Measurements from ENCODE around the gene ZNF18.
"Not testable (repeated sequence)": the region's sequence is repeated elsewhere in the genome, so short reads cannot be mapped to it uniquely, and the experiment has no call there.

The ZNF18 gene

DNA sequence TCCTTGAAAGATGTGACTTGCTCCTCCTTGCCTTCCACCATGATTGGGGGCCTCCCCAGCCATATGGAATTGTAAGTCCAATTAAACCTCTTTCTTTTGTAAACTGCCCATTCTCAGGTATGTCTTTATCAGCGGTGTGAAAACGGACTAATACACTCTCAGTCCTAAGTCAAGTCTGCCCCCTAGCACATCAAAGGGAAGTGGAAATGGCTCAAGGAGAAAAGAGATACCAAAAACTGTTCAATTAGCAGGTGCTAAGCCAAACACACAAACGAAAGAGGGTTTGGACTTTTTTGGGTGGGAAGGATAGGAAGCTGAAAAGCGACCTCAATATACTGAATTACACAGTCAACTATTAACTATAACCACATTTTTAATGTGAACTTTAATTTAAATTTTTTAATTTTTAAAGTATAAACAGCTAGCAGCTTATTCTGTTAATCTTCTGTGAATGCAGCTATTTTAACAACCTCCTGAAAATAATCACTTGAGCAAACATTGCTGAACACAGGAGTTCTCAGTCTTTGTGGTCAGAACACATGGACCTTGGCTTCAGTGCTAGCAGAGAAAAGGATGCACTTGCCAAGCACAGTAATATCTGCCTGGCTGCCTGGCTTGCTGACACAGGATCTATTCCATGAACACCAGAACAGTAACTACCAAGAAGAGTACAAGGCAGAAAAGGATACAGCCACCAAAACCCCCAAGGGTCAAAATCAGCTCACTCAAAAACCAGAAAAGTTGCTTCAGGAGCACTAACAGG, 10.9 kb downstream of the ZNF18 start:
- TF ChIP-seq CTCF (conservative IDR thresholded peaks at IDR 0.05) = no peak
- peak overlapping the region; percentile 79 for H3K27ac ChIP-seq

GRCh38 chr17:11981862-11982261, 15.4 kb downstream of the ZNF18 start:
- no peak for TF ChIP-seq CTCF (conservative IDR thresholded peaks at IDR 0.05)

DNA sequence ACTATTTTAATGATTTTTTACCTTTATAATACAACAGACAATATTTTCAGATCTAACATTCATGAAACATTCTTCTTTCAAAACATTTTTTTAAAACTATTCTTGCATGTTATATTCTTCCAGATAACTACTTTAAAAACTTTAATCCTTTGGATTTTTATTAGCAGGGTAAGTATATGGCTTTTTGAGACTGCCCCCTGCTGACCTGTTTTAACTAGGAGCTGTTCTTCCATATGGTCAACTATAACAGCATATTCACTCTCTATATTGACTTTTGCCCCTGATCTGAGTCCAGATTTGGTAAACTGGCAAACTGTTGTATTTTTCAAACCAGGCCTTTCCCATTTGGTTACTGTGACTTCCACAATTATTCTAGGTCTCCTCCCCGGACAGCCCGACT, 16.5 kb downstream of the ZNF18 start:
- TF ChIP-seq CTCF (conservative IDR thresholded peaks at IDR 0.05) = 0 out of 2 replicates have a peak, but pooled peaks have one; percentile 36
- H3K27ac ChIP-seq = no peak overlapping the region

More at GRCh38 chr17:11981862-11982261, 15.4 kb downstream of the ZNF18 start:
- no peak overlapping the region for H3K27ac ChIP-seq

DNA sequence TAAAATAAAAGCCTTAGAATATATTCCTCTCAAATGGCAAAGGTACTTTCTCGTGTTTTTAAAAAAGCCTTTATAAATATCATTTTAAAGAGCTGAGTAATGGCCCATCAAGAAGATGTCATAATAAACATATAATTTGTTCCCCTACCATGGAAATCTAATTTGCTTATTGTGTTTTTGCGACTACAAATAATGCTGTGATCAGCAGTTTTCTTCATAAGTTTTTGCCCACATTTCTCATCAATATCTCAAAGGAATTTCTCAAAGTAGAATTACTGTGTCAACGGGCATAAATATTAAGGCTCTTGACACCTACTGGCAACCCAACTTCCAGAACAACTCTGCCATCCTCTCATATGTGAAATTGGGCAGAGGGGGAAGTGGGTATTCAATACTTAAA, 17.5 kb downstream of the ZNF18 start:
- no peak for TF ChIP-seq CTCF (conservative IDR thresholded peaks at IDR 0.05)

GRCh38 chr17:11972741-11973140, 24.5 kb downstream of the ZNF18 start:
- not testable (repeated sequence) for H3K27ac ChIP-seq

More for the DNA sequence above, 17.5 kb downstream of the ZNF18 start:
- H3K27ac ChIP-seq = no peak overlapping the region

- no peak for TF ChIP-seq CTCF (conservative IDR thresholded peaks at IDR 0.05)
Observed at GRCh38 chr17:11969565-11969964, 27.7 kb downstream of the ZNF18 start.

DNA sequence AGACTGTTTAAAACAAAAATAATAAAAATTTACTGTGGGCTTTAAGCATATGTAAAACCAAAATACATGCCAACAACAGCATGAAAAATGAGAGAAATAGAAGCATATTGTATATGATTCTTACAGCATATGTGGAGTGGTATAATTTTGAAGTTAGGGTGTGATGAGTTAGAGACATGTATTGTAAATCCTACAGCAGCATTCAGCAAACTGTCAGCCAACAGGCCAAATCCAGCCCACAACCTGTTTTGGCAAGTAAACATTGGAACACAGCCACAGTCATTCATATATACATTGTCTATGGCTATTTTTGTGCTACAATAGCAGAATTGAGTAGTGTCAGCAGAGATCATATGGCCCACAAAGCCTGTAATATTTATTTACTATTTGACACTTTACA, 42.3 kb downstream of the ZNF18 start:
- TF ChIP-seq CTCF (conservative IDR thresholded peaks at IDR 0.05) = no peak
- no peak overlapping the region for H3K27ac ChIP-seq

More at GRCh38 chr17:11969565-11969964, 27.7 kb downstream of the ZNF18 start:
- H3K27ac ChIP-seq = no peak overlapping the region

- no peak overlapping the region for H3K27ac ChIP-seq
- no peak for TF ChIP-seq CTCF (conservative IDR thresholded peaks at IDR 0.05)
Observed at GRCh38 chr17:11953924-11954323, 43.4 kb downstream of the ZNF18 start.

Data from VCaP (cell line).